ELF-1 (cell line): ENCODE measurements around the gene RAET1L.
"Not testable (repeated sequence)": the region's sequence is repeated elsewhere in the genome, so short reads cannot be mapped to it uniquely, and the experiment has no call there.

Source experiments
- DNase-seq: peaks from one replicate; pipeline ENCODE4 v3.0.0-alpha.2; 2016; ENCODE audit warnings: low read depth, low spot score

Gene RAET1L

DNA sequence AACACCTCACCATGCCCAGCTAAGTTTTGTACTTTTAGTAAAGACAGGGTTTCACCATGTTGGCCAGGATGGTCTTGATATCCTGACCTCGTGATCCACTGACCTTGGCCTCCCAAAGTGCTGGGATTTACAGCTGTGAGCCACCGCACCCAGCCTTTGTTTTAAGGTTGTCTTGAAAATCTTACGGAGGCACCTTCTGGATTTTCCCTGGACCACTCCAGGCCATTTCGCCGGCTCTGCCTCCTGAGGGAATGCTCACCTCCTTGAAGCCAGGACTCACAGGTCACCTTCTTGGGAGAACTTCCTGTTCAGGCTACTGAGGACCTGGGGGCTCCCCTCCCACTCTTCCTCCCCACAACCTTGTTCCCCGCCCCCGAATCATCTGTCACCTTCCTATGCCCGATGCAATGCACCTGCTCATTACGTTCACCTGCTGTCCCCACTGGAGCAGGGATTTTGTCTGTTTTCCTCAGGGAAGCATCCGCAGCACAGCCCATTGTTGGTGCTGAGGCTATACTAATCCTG is 19.4 kb upstream of the RAET1L start:
- DNase-seq, result no peak

DNA sequence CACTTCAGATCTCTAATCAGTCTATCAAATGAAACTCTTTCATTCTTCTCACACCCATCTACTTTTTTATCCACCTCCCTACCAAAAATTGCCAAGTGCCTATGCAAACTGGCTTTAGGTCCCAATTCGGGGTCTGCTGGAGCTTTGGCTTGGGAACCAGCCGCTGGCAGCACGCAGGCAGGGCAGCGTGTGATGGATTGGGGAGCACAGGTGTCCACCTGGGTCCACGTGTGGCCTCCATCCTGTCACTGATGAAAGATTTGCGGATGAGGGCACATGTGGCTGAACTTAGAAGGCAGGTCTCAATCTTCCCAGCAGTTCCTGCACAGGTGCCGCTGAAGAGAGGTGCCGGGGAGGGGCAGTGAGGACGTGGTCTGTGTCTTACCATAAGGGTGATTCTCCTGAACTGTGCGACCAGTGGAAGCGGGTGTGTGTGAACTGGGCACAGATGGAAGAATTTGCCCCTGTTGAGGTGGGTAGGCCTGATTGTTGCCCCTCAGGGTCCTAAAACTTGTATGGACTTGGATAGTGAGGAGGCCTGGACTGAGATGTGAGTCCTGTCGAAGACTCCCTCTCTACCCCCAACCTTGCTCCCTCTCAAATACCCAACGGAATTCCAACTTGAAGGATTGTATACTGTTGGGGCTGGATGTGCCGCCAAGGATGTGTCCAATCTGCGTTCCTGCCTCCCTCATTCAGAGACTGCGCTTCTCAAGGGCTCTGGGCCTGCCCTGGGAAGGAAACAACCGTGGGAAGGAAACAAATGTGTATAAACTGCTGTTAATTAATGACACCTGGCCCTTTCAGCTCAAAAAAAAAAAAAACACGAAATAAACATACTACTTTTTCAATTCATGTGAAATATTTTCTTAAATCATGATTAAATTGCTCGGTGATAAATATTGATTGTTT is 18.4 kb upstream of the RAET1L start:
- DNase-seq, result no peak

DNA sequence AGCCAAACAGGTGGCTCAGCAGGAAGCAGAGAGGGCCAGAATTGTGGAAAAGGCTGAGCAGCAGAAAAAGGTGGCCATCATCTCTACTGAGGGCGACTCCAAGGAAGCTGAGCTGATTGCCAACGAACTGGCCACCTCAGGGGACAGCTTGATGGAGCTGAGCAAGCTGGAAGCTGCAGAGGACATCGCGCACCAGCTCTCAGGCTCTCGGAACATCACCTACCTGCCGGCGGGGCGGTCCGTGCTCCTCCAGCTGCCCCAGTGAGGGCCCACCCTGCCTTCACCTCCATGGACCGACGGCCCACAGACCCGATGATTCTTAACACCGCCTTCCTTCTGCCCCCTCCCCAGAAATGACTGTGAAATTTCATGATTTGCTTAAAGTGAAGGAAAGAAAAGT is 17.8 kb upstream of the RAET1L start:
- no peak for DNase-seq

DNA sequence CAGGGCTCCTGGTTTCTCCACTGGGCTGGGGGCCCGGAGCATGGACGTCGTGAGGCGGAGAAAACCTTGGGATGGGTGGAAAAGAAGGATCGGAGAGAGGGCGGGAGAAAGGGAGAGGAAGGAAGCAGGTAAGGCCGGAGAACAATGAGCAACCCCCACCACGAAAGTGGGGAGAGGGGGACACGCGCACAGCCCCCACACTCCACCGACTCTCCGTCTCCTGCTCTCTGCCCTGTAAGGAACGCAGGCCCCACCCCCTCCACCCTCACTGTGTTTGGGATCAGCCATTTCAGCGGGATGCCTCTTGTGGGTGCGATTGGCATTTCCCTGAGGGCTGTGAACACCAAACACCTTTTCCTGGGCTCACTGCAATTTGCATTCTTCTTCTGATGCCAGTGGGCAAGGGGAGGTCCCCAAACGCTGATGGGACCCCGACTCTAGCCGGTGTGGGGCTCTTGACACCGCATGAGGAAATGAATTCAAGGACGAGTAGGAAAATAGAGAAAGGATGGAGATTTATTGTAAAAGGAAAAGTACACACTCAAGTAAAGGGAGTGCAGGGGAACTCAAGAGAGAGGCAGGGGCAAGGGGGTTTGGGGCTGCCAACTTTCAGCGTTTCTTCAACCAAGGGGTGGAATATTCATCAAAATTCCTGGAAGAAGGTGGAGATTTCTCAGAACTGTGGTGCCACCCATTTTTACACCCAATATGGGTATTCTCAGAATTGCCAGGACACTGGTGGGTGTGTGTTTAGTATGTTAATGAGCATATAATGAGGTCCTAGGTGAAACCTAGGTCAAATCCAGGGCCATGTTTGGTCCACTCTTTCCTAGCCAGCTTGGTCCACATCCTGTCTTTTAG is 13.1 kb upstream of the RAET1L start:
- no peak for DNase-seq

DNA sequence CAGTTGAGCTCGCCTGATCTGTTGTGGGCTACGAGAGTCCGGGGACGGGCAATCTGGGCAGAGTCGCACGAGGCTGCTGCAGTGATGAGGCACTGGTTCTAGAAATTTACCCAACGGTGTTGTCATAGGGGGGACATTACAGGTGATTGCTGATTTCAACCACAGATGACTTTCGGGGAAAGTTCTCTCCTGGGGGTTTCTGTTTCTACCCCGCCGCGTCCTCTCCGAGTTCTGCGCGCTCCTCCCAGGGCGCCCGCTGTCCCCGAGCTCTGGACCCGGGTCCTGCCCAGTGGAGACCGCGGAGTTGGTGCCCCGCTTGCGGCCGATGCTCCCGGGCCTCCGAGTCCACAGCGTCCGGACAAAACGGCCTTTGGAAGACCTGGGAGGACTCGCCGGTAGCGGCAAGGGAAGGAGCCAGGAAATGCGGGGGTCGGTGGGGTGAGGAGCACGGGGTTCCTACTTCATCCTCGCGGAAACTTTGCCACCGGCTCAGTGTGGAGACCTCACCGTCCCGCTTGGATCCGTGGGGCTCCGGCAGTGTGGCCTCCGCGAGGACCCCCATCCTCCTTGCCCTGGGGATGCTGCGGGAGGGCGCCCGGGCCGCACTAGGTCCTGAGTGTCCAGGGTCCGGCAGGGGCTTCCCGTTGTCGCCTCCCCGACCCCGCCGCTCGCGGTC is 12.3 kb upstream of the RAET1L start:
- DNase-seq, result no peak

DNA sequence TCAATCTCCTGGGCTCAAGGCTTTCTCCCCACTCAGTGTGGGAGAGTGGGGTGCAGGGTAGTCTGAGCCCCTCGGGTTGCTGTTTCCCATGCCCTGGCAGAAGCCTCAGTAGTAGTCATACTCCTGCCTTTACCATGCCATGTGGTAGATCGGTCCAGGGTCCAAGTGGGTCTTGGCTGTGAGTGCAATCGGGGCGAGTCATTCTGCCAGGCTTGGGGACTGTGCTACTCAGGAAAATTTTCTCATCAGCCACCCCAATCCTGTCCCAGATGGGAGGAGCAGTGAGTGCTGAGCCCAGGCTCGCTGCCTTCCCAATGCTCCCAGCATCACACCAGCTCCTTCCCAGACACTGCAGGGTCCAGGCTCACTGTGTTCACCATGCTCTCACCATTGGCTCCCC is 10.7 kb upstream of the RAET1L start:
- DNase-seq, result no peak

DNA sequence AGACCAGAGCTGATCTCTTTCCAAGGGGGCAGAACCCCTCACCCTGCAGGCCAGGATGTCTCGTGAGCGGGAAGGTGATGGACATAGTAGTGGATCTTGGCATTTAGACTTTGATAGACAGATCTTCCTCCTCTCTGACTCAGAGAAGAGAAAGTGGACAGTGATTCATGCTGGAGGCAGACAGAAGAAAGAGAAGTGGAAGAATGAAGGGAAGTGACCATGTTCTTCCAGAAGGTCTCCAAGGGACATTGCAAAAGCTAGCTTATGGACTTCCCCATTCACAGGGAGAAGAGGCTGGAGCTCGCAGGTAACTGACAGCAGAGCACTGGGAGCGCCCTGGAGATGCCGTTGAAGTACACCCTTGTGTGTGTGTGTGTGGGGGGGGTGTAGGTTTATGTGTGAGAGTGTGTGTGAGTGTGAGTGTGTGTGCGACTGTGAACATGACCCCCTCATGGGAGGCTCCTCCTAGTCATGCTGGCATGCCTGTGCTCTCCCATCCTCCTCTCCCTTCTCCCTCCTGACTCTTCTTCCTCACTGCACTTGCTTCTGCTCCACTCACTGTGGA is 8.0 kb upstream of the RAET1L start:
- DNase-seq, result no peak

DNA sequence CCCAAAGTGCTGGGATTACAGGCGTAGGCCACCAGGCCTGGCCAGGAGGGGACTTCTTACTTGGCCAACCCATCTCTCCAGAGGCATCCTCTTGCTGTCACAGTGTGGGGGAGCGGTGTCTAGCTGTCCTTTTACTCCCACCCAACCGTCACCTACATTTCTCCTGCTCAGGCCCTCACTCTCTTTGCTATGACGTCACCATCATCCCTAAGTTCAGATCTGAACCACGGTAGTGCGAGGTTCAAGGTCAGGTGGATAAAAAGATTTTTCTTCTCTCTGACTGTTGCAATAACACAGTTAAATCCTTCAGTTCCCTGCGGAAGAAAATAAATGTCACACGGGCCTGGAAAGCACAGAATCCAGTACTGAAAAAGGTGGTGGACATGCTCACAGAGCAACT is 7.3 kb upstream of the RAET1L start:
- DNase-seq, result no peak

DNA sequence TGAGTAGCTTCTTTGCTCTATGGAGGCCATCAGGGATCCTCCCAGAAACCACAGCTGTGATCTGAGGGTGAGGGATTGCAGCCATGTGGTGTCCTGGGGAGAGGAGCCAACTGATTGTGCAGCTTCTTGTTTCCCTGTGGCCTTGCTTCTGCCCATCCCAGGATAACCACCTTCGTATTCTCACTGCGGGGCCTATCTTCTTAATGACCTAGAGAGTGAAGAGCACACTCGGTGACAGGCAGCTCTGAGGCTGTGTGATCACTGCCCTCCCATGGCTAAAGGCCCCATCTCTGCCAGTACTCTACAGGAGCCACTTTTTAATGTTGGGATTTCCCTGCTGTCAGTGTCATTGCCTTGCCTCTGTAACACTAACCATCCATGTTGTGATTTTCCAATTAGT is 5.3 kb upstream of the RAET1L start:
- no peak for DNase-seq

DNA sequence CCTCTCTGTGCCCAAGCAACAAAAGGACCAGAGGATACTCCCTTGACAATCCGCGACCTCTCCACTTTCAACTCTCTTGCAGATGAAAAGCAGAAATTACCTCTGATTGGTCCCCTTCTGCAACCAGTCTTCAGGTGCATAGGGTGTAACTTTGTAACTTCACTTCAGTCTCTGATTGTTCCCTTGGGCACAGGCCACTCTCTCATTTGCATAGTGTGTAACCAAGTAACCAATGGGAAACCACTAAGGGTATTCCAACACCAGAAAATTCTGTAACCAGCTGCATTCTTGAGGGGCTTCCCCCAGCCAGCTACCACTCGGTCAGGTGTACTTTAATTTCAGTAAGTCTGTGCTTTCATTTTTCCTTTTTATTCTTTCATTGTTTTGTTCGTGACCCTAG is 4.4 kb upstream of the RAET1L start:
- no peak for DNase-seq

DNA sequence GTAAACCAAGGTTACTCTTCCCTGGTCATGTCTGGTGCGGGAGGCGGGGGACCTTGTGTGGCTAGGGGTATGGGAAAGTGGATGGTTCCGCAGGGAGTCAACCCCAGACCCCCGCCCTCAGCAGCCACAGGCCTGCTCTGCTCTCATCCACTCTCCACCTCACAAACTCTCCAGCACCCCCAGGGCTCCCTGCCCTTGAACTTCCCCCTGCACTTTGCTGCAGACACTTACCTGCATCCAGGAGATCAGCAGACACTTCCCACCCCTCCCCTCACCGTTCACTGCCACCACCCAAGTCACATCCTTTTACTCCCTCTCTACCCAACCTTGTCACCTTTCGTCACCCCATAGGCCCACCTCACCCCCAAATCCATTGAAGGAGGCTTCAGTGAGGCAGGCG is 3.9 kb upstream of the RAET1L start:
- no peak for DNase-seq

DNA sequence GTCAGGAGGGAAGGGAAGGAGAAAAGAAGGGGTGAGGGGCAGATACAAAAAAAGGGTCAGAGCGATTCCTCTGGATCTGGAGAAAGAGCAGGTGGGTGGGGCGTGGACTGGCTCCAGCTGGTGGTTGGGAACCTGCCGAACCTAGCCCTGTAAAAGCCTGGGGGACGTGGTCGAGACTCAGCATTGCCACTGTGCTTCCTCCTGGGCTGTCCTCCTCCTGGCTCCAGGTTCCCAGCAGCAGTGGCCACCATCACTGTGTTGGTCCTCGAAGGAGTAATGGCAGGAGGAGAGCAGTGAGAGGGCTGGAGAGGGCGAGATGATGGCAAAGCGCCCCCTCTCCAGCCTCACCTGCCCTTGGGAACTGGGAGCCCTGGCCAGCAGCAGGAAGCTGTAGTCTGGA is 3.5 kb upstream of the RAET1L start:
- no peak for DNase-seq

DNA sequence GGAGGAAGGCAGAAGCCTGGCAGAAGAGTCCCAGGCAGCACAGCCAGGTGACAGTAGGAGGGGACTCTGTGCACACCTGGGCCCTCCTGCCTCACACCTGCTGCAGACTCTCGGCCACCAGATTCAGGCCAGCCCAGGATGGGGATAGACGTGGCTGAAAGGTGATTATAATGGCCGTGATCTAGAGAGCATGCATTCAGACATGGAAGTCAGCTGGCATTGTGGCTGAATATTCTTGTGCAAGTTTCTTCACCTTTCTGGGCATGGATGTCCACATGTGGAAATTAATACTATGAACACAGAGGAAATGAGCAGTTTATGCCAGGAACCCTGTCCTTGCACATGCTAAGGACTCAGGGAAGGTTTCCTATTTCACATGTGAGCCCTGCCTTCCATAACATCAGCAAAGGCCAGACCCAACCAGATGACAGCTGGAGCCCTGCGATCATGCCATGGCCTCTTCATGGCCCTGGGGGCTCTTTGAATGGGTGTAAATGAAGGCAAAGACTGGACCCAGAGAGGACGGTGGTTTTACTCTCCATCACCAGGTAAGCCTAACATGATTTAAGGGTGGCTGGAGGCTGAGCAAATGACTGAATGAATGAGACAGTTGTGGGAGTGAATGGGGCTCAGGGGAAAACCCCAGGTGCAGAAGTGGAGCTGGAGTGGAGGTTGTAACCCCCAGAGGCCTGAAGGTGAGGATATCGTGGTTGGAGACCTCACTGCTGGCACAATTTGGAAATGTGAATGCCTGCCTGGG is 2.7 kb upstream of the RAET1L start:
- no peak for DNase-seq

DNA sequence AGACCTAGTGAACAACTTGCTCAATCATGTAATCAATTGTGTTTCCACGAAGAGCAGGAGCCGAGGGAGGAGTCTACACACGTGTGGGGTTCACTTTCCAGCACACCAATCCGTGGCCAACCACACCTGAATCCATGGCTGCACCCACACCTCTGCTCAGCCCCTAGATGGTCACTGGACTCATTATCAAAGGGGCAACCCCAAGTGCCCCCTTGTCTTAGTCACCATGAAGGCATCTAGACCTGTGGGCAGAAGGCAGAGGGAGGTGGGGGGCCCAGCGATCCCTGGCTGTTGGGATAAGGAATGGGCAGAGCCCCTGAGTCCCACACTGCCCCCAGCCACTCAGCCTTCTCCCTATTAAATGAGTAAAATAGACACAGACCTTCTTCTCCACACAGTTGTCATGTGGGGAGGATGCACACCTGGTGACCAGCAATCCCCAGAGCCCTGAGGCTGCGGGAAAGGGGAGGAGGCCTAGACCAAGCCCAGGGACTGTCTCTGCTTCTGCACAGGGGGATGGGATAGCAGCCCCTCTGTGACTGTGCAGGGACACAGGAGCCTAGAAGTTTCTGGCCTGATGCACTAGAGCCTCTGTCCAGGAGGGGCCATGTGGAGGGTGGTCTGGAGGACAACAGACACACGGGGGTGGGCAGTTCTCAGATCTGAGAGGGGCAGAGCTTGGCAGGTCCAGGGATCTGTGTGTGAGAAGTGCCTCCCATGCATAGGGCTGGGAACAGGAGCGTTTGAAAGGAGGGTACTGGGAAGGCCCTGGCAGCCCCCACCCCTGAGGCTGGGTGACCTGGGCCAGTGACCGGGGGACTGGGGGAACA is 1.9 kb upstream of the RAET1L start:
- DNase-seq, result no peak

DNA sequence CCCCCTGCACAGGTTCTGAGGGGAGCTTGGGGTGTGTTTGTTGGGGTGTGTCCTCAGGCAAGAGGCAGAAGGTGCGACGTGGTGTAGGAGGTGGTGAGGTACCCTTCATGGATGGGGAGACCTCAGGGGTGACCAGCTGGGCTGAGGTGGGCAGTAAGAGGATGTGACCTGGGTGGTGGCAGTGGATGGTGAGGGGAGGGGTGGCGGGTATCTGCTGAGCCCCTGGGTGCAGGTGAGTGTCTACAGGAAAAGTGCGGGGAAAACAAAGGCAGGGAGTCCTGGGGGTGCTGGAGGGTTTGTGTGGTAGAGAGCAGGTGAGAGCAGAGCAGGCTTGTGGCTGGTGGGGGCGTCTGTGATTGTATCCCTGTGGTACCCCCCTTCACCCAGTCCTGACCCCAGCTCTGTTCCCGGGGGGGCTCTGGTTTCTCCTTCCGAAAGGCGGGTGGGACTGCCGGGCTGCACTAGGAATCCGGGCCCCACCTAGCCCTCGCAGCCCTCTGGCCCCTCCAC is 631 bp downstream of the RAET1L start:
- DNase-seq, result no peak

DNA sequence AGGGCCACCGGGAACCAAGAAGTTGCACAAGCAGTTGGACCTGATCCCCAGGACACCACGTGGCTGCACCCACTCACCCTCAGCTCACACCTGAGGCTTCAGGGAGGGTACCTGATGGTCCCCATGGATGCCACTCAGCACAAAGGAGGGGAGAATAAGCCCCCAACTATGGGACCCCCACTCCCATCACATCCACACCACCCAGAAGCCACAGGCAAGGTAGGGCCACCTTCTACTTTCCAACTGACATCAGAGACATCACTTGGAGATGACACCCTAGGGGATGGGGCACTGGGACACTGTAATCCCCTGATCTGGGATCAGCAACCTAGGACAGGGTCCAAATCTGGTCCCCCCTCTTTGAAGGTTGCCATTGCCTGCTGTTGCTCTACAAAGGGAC is 1.3 kb downstream of the RAET1L start:
- not testable (repeated sequence) for DNase-seq

DNA sequence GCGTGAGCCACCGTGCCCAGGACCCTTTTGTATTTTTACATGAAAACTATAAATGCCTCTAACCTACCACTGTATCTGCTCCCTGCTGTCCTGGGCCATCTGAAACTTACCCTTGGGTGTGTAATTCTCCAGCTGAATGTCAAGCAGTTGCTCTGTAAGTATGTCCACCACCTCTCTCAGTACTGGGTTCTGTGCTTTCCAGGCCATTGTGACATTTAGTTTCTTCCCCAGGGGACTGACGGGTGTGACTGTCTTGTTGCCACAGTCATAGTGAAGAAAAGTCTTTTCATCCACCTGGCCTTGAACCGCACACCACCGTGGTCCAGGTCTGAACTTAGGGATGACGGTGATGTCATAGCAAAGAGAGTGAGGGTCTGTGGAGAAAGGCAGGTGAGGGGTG is 3.5 kb downstream of the RAET1L start:
- DNase-seq, result not testable (repeated sequence)

DNA sequence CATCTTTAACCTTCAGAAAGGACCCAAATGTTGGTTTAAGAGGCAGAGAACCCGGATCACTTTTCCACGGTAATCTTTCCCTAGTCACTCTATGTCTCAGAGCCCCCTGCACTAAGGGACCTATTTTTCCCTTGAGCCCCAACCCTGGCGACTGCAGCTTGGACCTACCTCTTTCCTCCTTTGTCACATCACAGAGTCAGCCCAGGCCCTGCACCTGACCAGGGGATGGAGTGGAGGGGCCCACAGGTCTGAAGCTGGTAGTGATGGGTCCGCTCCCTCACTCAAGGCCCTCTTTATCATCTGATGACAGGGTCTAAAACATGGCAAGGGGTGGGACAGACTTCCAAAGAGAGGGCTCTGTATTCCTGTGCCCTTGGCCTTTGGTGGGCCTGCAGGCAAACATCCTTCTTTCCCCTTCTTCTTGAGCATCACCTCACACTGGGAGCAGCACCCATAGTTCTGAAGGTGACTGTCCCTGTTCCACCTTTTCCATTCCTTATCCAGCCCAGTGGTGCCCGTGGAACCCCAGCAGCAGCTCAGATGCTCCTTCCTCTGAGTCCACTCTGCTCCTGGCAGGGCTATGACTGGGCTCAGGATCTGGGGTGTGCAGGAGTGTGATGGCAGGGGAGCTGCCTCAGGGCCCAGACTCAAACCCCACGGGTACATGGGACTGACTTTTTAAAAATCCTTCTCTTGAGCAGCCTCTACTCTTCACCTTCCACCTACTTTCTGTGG is 6.3 kb downstream of the RAET1L start:
- no peak for DNase-seq

DNA sequence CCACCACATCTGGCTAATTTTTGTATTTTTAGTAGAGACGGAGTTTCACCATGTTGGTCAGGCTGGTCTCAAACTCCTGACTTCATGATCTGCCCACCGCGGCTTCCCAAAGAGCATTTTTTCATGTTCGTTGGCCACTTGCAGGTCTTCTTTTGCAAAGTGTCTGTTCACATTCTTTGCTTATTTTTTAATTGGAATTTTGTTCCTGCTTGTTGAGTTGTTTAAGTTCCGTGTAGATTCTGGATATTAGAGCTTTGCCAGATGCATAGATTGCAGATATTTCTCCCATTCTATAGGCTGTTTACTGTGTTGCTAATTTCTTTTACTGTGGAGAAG is 8.2 kb downstream of the RAET1L start:
- DNase-seq, result not testable (repeated sequence)
